ENCODE results near the gene AGBL4. TPM values are rescaled to one million over a fixed set of nuclear protein-coding genes. Genes with fewer than 3 reads are reported as not detected.

The AGBL4 gene
- total RNA-seq, 1 experiment from 2014 or later, result not detected

GRCh38 chr1:48654606-48655210 lies 1369.0 kb downstream of the AGBL4 start (continued):
- TF ChIP-seq ZNF274 (IDR thresholded peaks at IDR 0.05; ENCODE audit: low read depth, low read length) (no peak), CEBPB (IDR thresholded peaks at IDR 0.05; ENCODE audit: low read depth) (no peak), EZH2phosphoT487 (IDR thresholded peaks at IDR 0.05; ENCODE audit: borderline replicate concordance) (no peak), YY1 (IDR thresholded peaks at IDR 0.05; ENCODE audit: extremely low read depth, insufficient replicate concordance, low read depth, low read length) (no peak), JUND (IDR thresholded peaks at IDR 0.05) (no peak), SIN3A (IDR thresholded peaks at IDR 0.05; ENCODE audit: low read depth) (no peak)

- RAD21 ChIA-PET (ENCODE audit: low non-redundant PET in 1 of 2, low total read pairs in 2 of 2, uncharacterized antibody in 2 of 2, unreplicated experiment in 2 of 2), result no interaction called here
- H4K20me1 ChIP-seq (ENCODE audit: insufficient read depth), result no peaks in the 10 kb centered on the region
- CTCF ChIA-PET, result no interaction called here
- peaks cover 38% of the 10 kb centered on the region for H3K27me3 ChIP-seq (ENCODE audit: insufficient read depth, low read length)
- H3K9me2 ChIP-seq (ENCODE audit: insufficient read depth), result no peaks in the 10 kb centered on the region
- no peaks in the 10 kb centered on the region for H3K4me1 ChIP-seq (ENCODE audit: control insufficient read depth in 1 of 2, insufficient read depth in 2 of 2, low read length in 2 of 2)
- TF ChIP-seq RAD21 (IDR thresholded peaks at IDR 0.05; ENCODE audit: low read depth) (no peak), POLR2AphosphoS5 (IDR thresholded peaks at IDR 0.05; ENCODE audit: low read depth, low read length) (no peak), ZNF274 (IDR thresholded peaks at IDR 0.05; ENCODE audit: low read depth, low read length) (no peak), SIN3A (IDR thresholded peaks at IDR 0.05; ENCODE audit: low read depth) (no peak), EZH2phosphoT487 (IDR thresholded peaks at IDR 0.05; ENCODE audit: borderline replicate concordance) (no peak), EZH2 (IDR thresholded peaks at IDR 0.05) (no peak), ZFX (IDR thresholded peaks at IDR 0.05) (no peak), SRF (IDR thresholded peaks at IDR 0.05; ENCODE audit: low read depth) (no peak), POLR2A (IDR thresholded peaks at IDR 0.05; ENCODE audit: borderline replicate concordance, extremely low read depth, insufficient read depth, insufficient read length) (no peak), CBX3 (IDR thresholded peaks at IDR 0.05; ENCODE audit: low read depth) (no peak), JUND (IDR thresholded peaks at IDR 0.05) (no peak), ELF1 (IDR thresholded peaks at IDR 0.05; ENCODE audit: borderline replicate concordance, low read depth) (no peak), SP1 (IDR thresholded peaks at IDR 0.05; ENCODE audit: low read depth) (no peak), FOSL1 (IDR thresholded peaks at IDR 0.05; ENCODE audit: low read depth) (no peak), REST (IDR thresholded peaks at IDR 0.05; ENCODE audit: low read depth) (no peak)
- H3K4me3 ChIP-seq (replicated peaks in 1 of 2; ENCODE audit: low read depth in 1 of 2, low read length in 2 of 2), result no peak overlapping the region
- H3K9ac ChIP-seq (ENCODE audit: low read length), result no peak overlapping the region
- H2AFZ ChIP-seq (ENCODE audit: low read depth, low read length, poor library complexity, severe bottlenecking), result no peak overlapping the region
- H3K27ac ChIP-seq (ENCODE audit: low read depth, low read length), result no peak overlapping the region
- BruUV-seq (replicated peaks), result no TSS peak
- POLR2A ChIA-PET, result no interaction called here
- DNase-seq (ENCODE audit: low read depth, low spot score), result no peak
- no peak overlapping the region for H3K4me2 ChIP-seq (ENCODE audit: low read length)
- no peaks in the 10 kb centered on the region for H3K36me3 ChIP-seq (ENCODE audit: control insufficient read depth in 1 of 2, insufficient read depth in 2 of 2, low read length in 2 of 2)
- H3K9me3 ChIP-seq (ENCODE audit: control insufficient read depth in 1 of 2, insufficient read depth in 1 of 2, low read depth in 1 of 2, low read length in 2 of 2), result no peaks in the 10 kb centered on the region
- no peak for ATAC-seq
- H3K79me2 ChIP-seq (ENCODE audit: insufficient read depth, low read length), result no peaks in the 10 kb centered on the region
- intact Hi-C loops (cut with micrococcal nuclease), result no loop called here
Observed at GRCh38 chr1:48652334-48652733, 1371.4 kb downstream of the AGBL4 start.

Measured in HCT116 (cell line).